Measurements from ENCODE around the gene C15orf62.

Gene C15orf62

GRCh38 chr15:40747685-40748631 lies 21.8 kb upstream of the C15orf62 start:
- TF ChIP-seq, protein P1, sequence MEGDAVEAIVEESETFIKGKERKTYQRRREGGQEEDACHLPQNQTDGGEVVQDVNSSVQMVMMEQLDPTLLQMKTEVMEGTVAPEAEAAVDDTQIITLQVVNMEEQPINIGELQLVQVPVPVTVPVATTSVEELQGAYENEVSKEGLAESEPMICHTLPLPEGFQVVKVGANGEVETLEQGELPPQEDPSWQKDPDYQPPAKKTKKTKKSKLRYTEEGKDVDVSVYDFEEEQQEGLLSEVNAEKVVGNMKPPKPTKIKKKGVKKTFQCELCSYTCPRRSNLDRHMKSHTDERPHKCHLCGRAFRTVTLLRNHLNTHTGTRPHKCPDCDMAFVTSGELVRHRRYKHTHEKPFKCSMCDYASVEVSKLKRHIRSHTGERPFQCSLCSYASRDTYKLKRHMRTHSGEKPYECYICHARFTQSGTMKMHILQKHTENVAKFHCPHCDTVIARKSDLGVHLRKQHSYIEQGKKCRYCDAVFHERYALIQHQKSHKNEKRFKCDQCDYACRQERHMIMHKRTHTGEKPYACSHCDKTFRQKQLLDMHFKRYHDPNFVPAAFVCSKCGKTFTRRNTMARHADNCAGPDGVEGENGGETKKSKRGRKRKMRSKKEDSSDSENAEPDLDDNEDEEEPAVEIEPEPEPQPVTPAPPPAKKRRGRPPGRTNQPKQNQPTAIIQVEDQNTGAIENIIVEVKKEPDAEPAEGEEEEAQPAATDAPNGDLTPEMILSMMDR (IDR thresholded peaks at IDR 0.05), result no peak

DNA sequence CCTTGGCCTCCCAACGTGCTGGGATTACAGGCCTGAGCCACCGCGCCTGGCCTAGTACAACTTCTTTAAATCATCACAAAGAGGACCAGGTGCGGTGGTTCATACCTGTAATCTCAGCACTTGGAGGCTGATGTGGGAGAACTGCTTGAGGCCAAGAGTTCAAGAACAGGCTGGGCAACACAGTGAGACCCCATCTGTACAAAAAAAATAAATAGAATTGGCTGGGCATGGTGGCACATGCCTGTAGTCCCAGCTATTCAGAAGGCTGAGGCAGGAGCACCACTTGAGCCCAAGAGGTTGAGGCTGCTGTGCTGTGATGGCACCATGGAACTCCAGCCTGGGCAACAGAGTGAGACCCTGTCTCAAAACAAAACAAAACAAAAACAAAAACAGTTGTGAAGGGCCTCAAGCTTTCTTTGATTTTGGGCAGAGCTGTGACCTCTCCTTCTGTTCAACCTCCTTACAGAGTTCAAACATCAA lies 20.6 kb upstream of the C15orf62 start:
- TF ChIP-seq, protein P1 (IDR thresholded peaks at IDR 0.05), result no peak

DNA sequence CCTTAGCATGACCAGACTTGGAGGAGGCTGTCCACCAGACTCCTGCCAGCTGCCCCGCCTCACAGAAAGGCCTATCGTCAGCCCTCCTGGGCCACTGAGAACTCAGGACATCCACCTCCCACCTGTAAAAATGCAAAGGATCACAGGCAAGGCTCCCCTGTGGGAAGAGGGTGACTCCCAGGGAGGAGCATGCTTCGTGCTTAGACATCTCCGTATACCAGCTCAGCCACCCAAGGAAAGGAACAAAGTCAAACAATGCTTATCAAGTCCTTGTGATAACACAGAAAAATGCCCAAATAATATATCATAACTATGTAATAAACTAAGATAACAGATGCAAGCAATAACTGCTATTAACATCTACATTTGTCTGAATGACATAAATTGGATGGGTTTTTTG lies 18.9 kb upstream of the C15orf62 start:
- TF ChIP-seq, protein P1 (IDR thresholded peaks at IDR 0.05), result no peak

DNA sequence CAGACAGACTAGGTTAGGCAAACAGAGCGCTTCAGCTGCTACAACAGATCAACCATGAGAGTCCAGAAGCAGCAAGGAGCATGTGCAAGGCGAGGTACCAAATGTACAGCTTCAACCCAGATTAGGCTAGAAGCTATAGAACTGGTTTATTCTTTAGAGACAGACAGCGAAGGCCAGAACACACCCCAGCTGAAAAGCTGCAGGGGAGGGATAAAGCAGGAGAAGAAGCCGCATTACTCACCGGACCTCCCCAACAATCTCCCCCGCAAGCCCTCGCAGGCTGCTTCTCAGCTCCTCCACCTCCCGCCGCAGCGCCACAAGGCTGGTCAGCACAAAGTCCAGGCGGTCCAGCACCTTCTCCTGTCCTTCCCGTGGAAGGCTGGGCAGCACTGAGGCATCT lies 18.0 kb upstream of the C15orf62 start:
- TF ChIP-seq, protein P1 (IDR thresholded peaks at IDR 0.05), result no peak

DNA sequence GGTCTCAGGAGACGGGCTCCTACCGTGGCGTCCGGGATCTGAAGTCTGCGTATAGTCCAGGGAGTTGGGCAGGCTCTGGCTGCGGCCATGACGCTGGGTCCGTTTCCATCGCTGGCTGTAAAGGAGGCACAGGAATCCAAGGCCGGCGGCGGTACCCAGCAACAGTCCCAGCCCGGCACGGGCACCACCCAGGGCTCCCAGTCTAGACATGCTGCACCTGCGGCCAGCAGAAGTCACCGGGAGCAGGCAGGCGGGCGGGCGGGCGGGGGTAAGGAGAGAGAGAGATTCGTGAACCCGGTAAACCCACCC lies 15.3 kb upstream of the C15orf62 start:
- TF ChIP-seq, protein P1 (IDR thresholded peaks at IDR 0.05), result no peak

DNA sequence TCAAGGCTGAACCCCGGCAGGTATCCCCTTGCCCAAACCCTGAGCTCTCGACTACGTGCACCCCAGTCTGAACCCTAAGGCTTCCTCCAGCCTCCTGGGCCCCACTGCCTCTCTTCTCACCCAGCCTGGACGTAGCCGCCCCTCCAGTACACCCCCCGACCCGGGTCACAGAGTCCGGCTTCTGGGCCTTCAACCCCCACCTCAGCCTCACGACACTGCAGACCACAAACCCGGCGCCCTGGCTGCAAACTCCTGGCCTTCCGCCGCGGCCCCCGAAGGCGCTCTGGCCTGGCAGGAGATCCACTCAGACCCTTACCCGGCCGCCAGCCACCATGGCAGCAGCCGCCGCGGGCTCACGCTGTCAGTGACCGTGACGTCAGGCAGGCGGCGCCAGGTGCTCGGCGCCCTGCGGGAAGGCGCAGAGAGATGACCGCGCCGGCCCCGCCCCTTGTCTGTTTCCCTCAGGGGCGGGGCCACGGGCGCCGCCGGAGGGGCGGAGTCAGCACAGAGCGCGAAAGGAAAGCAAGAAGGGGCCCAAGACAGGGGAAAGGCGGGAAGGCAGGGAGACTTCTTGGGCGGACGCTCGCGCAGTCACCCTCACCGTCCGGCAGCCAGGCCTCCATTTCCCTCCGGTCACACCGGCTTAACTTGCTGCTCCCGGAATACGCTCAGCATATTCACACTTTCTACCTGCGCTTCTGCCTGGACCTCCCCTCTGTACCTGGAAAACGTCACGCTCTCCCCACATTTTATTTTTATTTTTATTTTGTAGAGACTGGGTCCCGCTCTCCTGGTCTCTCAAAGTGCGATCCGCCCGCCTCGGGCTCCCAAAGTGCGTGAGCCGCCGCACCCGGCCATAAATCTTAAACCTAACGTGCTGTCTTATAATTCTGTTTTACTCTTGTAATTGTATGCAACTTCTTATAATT lies 14.6 kb upstream of the C15orf62 start, which contains the start of gene RMDN3:
TSS of gene RMDN3 (minus strand) at position 372 of the 929 bp plus-strand sequence. CDS start 471 bp downstream, outside the sequence.
- TF ChIP-seq, protein P1 (IDR thresholded peaks at IDR 0.05), result no peak

DNA sequence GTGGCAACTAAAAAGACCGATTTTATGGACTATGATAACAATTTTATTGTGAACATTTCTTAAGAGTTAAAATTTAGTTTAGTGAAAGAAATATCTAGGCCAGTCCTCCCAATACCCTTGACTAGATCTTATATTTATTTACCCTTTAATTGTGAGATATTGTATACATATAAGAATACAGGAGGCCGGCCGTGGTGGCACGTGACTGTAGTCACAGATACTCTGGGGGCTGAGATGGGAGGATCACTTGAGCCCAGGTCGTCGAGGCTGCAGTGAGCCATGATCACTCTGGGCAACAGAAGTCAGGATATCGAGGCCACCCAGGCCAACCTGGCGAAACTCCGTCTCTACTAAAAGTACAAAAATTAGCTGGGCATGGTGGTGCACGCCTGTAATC lies 14.0 kb upstream of the C15orf62 start:
- TF ChIP-seq, protein P1 (IDR thresholded peaks at IDR 0.05), result no peak

Measured in LNCAP (cell line).